ENCODE measurements around the gene FKBP10.

FKBP10 gene

DNA sequence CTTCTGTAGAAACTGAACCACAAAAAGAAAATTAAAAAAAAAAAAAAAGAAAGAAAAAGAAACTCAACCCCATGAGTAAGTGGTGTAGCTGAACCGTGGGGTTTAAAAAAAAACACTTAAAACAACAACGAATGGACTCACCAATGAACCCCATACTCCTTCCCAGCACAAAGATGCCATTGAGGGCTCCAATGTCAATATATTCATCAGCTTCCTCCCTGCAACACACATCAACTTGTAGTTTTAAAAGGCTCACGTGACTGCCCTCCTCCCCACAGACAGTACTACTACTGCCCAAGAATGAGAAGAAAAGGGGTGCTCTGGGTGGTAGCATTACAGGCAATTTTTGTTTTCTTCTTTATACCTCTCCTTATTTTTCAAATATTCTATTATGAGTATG, 55.8 kb downstream of the FKBP10 start:
- TF ChIP-seq, protein P1, sequence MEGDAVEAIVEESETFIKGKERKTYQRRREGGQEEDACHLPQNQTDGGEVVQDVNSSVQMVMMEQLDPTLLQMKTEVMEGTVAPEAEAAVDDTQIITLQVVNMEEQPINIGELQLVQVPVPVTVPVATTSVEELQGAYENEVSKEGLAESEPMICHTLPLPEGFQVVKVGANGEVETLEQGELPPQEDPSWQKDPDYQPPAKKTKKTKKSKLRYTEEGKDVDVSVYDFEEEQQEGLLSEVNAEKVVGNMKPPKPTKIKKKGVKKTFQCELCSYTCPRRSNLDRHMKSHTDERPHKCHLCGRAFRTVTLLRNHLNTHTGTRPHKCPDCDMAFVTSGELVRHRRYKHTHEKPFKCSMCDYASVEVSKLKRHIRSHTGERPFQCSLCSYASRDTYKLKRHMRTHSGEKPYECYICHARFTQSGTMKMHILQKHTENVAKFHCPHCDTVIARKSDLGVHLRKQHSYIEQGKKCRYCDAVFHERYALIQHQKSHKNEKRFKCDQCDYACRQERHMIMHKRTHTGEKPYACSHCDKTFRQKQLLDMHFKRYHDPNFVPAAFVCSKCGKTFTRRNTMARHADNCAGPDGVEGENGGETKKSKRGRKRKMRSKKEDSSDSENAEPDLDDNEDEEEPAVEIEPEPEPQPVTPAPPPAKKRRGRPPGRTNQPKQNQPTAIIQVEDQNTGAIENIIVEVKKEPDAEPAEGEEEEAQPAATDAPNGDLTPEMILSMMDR (conservative IDR thresholded peaks at IDR 0.05; ENCODE audit: low read depth, low read length): no peak
- Histone ChIP-seq H3K27me3 (ENCODE audit: insufficient read depth, low read depth) (no peaks in the 10 kb centered on the region), H2AFZ (ENCODE audit: low read depth) (no peak overlapping the region), H3K79me2 (ENCODE audit: insufficient read depth, low read depth) (peaks cover 14% of the 10 kb centered on the region), H3K9ac (no peak overlapping the region), H3K4me3 (IDR thresholded peaks at IDR 0.05; ENCODE audit: insufficient read depth, low read depth, low read length) (no peak overlapping the region), H4K20me1 (ENCODE audit: insufficient read depth) (no peaks in the 10 kb centered on the region), H3K4me1 (ENCODE audit: low read depth, poor library complexity, severe bottlenecking) (peaks cover 7% of the 10 kb centered on the region), H3K36me3 (ENCODE audit: insufficient read depth) (no peaks in the 10 kb centered on the region; the same call in 1 of the 2 replicates), H3K27ac (no peak overlapping the region), H3K4me2 (no peak overlapping the region)

DNA sequence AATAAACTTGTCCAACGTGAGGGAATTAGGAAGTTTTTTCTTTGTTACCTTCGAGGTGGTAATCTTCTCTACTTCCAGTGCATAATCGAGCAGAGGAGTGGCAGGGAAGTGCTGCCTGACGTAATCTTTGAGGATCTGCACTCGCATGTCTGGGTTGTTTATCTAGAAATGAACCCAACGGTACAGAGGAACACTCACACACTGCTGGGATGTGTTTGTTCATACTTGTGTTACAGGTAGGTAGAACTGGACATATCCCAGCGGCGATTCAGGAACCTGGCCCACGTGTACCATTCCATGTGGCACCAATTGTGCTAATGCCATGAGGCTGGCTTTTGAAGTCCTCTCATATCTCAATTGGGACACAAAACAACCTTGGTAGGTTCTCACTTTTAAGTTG, 56.6 kb downstream of the FKBP10 start:
- no peaks in the 10 kb centered on the region for H4K20me1 ChIP-seq (ENCODE audit: insufficient read depth)
- no peak overlapping the region for H3K27ac ChIP-seq
- H2AFZ ChIP-seq (ENCODE audit: low read depth): no peak overlapping the region
- H3K4me2 ChIP-seq: no peak overlapping the region
- H3K36me3 ChIP-seq (ENCODE audit: insufficient read depth): no peaks in the 10 kb centered on the region; the same call in 1 of the 2 replicates
- TF ChIP-seq, protein P1 (conservative IDR thresholded peaks at IDR 0.05; ENCODE audit: low read depth, low read length): no peak
- H3K4me1 ChIP-seq (ENCODE audit: low read depth, poor library complexity, severe bottlenecking): no peaks in the 10 kb centered on the region
- H3K4me3 ChIP-seq (IDR thresholded peaks at IDR 0.05; ENCODE audit: insufficient read depth, low read depth, low read length): no peak overlapping the region
- peaks cover 6% of the 10 kb centered on the region for H3K79me2 ChIP-seq (ENCODE audit: insufficient read depth, low read depth)
- H3K9ac ChIP-seq: no peak overlapping the region
- no peaks in the 10 kb centered on the region for H3K27me3 ChIP-seq (ENCODE audit: insufficient read depth, low read depth)

DNA sequence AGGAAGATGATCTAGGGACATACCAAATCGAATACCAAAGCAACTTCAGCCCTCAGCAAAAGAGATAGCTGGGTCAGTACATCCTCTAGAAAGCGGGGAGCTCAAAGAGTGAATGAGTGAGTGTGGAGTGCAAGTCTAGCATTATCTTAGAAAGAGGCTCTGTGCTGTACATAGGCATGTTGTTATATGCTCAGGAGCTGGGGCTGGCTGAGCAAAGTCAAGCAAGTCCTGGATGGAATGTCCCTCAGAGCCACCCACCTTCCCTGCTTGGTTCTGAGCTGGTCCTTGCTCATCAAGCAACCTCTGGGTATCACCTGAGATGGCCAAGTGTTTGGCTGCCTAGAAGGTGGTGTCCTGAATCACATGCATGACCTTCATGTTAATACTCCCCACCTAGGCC, 57.3 kb downstream of the FKBP10 start:
- Histone ChIP-seq H3K27ac (no peak overlapping the region), H3K4me2 (no peak overlapping the region), H3K4me1 (ENCODE audit: low read depth, poor library complexity, severe bottlenecking) (no peaks in the 10 kb centered on the region), H3K27me3 (ENCODE audit: insufficient read depth, low read depth) (no peaks in the 10 kb centered on the region), H3K9ac (no peak overlapping the region), H4K20me1 (ENCODE audit: insufficient read depth) (no peaks in the 10 kb centered on the region), H3K79me2 (ENCODE audit: insufficient read depth, low read depth) (no peaks in the 10 kb centered on the region), H3K36me3 (ENCODE audit: insufficient read depth) (no peaks in the 10 kb centered on the region; the same call in 1 of the 2 replicates), H3K4me3 (IDR thresholded peaks at IDR 0.05; ENCODE audit: insufficient read depth, low read depth, low read length) (no peak overlapping the region), H2AFZ (ENCODE audit: low read depth) (no peak overlapping the region)
- TF ChIP-seq, protein P1 (conservative IDR thresholded peaks at IDR 0.05; ENCODE audit: low read depth, low read length): no peak

DNA sequence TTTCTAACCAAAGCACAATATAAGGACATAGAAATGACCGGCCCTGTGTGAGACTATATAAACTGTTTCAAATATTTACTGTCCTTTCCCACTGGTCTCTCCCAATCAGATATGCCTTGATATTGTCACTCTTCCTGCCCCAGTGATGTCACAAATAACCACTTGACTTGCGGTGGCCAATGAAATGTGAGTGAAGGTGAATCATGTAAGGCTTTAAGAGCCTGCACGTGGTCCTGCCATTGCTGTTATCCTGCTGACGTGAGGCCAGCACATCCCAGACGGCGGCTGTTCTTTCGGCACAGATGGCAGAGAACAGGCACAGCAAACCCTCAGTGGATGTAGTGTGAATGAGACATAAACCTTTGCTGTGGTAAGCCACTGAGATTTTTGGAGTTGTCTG, 57.8 kb downstream of the FKBP10 start:
- Histone ChIP-seq H3K27ac (no peak overlapping the region), H3K4me1 (ENCODE audit: low read depth, poor library complexity, severe bottlenecking) (no peaks in the 10 kb centered on the region), H3K36me3 (ENCODE audit: insufficient read depth) (no peaks in the 10 kb centered on the region; the same call in 1 of the 2 replicates), H3K4me2 (no peak overlapping the region), H3K9ac (no peak overlapping the region), H3K4me3 (IDR thresholded peaks at IDR 0.05; ENCODE audit: insufficient read depth, low read depth, low read length) (no peak overlapping the region), H4K20me1 (ENCODE audit: insufficient read depth) (no peaks in the 10 kb centered on the region), H2AFZ (ENCODE audit: low read depth) (no peak overlapping the region), H3K79me2 (ENCODE audit: insufficient read depth, low read depth) (no peaks in the 10 kb centered on the region), H3K27me3 (ENCODE audit: insufficient read depth, low read depth) (no peaks in the 10 kb centered on the region)
- TF ChIP-seq, protein P1 (conservative IDR thresholded peaks at IDR 0.05; ENCODE audit: low read depth, low read length): no peak
